ENCODE measurements around the gene STPG3. TPM values are rescaled to one million over a fixed set of nuclear protein-coding genes. Genes with fewer than 3 reads are reported as not detected.

Gene STPG3
- total and polyA plus RNA-seq, 2 of the 13 experiments (the other 11 are each of a cell fraction or from before 2014, with no cell fraction given): not detected

DNA sequence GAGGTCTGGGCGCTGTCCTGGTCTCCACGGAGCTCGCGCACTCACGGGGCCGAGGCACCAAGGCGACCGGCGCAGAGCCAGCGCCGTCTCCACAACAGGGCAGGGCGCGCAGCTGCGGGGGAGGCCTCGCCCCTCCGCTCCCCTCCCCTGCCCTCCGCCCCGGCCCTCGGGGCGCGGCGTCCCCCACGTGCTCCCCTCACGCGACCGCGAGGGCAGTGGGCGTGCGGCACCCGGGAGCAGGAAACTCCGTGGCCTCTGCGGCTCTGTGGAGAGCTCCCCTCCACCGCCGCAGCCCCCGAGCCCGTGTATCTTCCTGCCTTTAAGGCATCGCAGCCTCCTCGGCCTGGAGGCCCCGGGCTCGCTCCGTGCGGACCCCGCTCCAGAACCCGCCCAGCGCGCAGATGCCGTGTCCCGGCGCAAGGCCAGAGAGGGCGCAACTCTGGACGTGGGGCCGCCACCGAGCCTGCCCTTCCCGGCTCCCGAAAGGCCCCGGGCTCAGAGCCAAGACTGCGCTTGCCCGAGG is 10.7 kb upstream of the STPG3 start (continued):
- TF ChIP-seq, protein P1, sequence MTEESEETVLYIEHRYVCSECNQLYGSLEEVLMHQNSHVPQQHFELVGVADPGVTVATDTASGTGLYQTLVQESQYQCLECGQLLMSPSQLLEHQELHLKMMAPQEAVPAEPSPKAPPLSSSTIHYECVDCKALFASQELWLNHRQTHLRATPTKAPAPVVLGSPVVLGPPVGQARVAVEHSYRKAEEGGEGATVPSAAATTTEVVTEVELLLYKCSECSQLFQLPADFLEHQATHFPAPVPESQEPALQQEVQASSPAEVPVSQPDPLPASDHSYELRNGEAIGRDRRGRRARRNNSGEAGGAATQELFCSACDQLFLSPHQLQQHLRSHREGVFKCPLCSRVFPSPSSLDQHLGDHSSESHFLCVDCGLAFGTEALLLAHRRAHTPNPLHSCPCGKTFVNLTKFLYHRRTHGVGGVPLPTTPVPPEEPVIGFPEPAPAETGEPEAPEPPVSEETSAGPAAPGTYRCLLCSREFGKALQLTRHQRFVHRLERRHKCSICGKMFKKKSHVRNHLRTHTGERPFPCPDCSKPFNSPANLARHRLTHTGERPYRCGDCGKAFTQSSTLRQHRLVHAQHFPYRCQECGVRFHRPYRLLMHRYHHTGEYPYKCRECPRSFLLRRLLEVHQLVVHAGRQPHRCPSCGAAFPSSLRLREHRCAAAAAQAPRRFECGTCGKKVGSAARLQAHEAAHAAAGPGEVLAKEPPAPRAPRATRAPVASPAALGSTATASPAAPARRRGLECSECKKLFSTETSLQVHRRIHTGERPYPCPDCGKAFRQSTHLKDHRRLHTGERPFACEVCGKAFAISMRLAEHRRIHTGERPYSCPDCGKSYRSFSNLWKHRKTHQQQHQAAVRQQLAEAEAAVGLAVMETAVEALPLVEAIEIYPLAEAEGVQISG (CRISPR knock-in tag; IDR thresholded peaks at IDR 0.05): peak; percentile 58
- TF ChIP-seq, protein P2, sequence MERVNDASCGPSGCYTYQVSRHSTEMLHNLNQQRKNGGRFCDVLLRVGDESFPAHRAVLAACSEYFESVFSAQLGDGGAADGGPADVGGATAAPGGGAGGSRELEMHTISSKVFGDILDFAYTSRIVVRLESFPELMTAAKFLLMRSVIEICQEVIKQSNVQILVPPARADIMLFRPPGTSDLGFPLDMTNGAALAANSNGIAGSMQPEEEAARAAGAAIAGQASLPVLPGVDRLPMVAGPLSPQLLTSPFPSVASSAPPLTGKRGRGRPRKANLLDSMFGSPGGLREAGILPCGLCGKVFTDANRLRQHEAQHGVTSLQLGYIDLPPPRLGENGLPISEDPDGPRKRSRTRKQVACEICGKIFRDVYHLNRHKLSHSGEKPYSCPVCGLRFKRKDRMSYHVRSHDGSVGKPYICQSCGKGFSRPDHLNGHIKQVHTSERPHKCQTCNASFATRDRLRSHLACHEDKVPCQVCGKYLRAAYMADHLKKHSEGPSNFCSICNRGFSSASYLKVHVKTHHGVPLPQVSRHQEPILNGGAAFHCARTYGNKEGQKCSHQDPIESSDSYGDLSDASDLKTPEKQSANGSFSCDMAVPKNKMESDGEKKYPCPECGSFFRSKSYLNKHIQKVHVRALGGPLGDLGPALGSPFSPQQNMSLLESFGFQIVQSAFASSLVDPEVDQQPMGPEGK (CRISPR knock-in tag; IDR thresholded peaks at IDR 0.05): peak; percentile 74
- peak; percentile 92 for TF ChIP-seq KDM5B (CRISPR knock-in tag; IDR thresholded peaks at IDR 0.05; ENCODE audit: borderline replicate concordance)
- TF ChIP-seq KMT2A (CRISPR knock-in tag; IDR thresholded peaks at IDR 0.05): peak; percentile 67
- TF ChIP-seq NFYB (CRISPR knock-in tag; IDR thresholded peaks at IDR 0.05): no peak
- TF ChIP-seq ZNF616 (CRISPR knock-in tag; IDR thresholded peaks at IDR 0.05; ENCODE audit: low read depth): peak; percentile 93
- no peak for TF ChIP-seq ZNF207 (IDR thresholded peaks at IDR 0.05; ENCODE audit: borderline replicate concordance)
- TF ChIP-seq ZNF326 (CRISPR knock-in tag; IDR thresholded peaks at IDR 0.05; ENCODE audit: borderline replicate concordance): no peak
- TF ChIP-seq, protein P3, sequence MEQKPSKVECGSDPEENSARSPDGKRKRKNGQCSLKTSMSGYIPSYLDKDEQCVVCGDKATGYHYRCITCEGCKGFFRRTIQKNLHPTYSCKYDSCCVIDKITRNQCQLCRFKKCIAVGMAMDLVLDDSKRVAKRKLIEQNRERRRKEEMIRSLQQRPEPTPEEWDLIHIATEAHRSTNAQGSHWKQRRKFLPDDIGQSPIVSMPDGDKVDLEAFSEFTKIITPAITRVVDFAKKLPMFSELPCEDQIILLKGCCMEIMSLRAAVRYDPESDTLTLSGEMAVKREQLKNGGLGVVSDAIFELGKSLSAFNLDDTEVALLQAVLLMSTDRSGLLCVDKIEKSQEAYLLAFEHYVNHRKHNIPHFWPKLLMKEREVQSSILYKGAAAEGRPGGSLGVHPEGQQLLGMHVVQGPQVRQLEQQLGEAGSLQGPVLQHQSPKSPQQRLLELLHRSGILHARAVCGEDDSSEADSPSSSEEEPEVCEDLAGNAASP (CRISPR knock-in tag; IDR thresholded peaks at IDR 0.05; ENCODE audit: borderline replicate concordance): peak; percentile 59; the same call in 1 of the 2 replicates
- peak; percentile 57; the same call in 1 of the 2 replicates for TF ChIP-seq ZNF230 (CRISPR knock-in tag; IDR thresholded peaks at IDR 0.05)
- TF ChIP-seq KDM6A (CRISPR knock-in tag; IDR thresholded peaks at IDR 0.05; ENCODE audit: low read depth): peak; percentile 20; the same call in 1 of the 2 replicates
- TF ChIP-seq NFKB2 (CRISPR knock-in tag; IDR thresholded peaks at IDR 0.05; ENCODE audit: borderline replicate concordance): peak; percentile 77; the same call in 1 of the 2 replicates
- TF ChIP-seq CCDC6 (CRISPR knock-in tag; IDR thresholded peaks at IDR 0.05): no peak
- no peak; the same call in 1 of the 2 replicates for TF ChIP-seq KDM2A (CRISPR knock-in tag; IDR thresholded peaks at IDR 0.05; ENCODE audit: borderline replicate concordance, low read depth)
- 0 out of 2 replicates have a peak, but pooled peaks have one; percentile 67 for TF ChIP-seq ZNF552 (CRISPR knock-in tag; IDR thresholded peaks at IDR 0.05; ENCODE audit: borderline replicate concordance)
- TF ChIP-seq, protein P4, sequence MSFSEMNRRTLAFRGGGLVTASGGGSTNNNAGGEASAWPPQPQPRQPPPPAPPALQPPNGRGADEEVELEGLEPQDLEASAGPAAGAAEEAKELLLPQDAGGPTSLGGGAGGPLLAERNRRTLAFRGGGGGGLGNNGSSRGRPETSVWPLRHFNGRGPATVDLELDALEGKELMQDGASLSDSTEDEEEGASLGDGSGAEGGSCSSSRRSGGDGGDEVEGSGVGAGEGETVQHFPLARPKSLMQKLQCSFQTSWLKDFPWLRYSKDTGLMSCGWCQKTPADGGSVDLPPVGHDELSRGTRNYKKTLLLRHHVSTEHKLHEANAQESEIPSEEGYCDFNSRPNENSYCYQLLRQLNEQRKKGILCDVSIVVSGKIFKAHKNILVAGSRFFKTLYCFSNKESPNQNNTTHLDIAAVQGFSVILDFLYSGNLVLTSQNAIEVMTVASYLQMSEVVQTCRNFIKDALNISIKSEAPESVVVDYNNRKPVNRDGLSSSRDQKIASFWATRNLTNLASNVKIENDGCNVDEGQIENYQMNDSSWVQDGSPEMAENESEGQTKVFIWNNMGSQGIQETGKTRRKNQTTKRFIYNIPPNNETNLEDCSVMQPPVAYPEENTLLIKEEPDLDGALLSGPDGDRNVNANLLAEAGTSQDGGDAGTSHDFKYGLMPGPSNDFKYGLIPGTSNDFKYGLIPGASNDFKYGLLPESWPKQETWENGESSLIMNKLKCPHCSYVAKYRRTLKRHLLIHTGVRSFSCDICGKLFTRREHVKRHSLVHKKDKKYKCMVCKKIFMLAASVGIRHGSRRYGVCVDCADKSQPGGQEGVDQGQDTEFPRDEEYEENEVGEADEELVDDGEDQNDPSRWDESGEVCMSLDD (CRISPR knock-in tag; IDR thresholded peaks at IDR 0.05; ENCODE audit: borderline replicate concordance): peak; percentile 83
- 0 out of 2 replicates have a peak, but pooled peaks have one; percentile 50 for TF ChIP-seq ZFYVE20 (CRISPR knock-in tag; IDR thresholded peaks at IDR 0.05; ENCODE audit: borderline replicate concordance, low read depth)
- TF ChIP-seq, protein P5, sequence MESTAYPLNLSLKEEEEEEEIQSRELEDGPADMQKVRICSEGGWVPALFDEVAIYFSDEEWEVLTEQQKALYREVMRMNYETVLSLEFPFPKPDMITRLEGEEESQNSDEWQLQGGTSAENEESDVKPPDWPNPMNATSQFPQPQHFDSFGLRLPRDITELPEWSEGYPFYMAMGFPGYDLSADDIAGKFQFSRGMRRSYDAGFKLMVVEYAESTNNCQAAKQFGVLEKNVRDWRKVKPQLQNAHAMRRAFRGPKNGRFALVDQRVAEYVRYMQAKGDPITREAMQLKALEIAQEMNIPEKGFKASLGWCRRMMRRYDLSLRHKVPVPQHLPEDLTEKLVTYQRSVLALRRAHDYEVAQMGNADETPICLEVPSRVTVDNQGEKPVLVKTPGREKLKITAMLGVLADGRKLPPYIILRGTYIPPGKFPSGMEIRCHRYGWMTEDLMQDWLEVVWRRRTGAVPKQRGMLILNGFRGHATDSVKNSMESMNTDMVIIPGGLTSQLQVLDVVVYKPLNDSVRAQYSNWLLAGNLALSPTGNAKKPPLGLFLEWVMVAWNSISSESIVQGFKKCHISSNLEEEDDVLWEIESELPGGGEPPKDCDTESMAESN (CRISPR knock-in tag; conservative IDR thresholded peaks at IDR 0.05): peak; percentile 89

Data from HepG2 (cell line).